HG03280 (cell line): ENCODE results near the gene TMPRSS7.
A peak's percentile ranks its signal among the peaks of the same experiment; 100 is the strongest.
"Not testable (repeated sequence)": the region's sequence is repeated elsewhere in the genome, so short reads cannot be mapped to it uniquely, and the experiment has no call there.

Source experiments
- ATAC-seq: cut with Tn5 transposase; IDR thresholded peaks from one replicate; pipeline ENCODE4 v1.9.1; 2021; ENCODE audit warnings: mild to moderate bottlenecking, moderate library complexity; ENCODE audit not compliant: unreplicated experiment

TMPRSS7 gene

DNA sequence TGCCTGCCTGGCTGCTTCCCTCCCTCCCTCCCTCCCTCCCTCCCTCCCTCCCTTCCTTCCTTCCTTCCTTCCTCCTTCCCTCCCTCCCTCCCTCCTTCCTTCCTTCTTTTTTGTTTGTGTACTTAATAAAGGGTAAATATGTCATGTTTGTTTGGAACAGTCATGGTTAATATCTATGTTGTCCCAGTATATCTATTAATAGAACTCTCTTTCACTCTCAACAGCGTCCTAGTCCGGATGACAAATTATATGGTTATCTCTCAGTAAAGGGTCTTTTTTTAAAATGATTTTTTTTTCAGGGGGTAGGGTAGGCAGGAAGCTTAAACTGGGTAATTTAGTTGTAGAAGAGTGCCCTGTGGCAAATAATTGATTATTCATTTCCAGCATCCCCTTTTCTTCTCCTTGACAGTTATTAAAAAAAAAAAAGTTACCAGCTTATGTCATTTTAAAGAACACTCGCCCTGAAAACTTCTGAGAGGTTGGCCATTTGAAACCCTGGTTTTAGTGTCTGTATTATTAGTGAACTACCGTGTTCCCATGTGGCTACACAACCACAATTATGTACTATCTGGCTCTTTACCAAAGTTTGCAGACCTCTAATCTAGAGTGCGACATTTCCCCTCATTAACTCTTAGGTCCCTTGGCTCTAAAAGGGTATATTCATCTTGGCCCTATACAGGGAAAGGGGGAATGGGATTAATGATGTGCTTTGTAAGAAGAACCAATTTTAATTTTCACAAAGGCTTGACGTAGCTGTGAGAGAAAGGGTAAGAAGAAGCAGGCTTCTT lies 22.1 kb upstream of the TMPRSS7 start:
- ATAC-seq: no peak

DNA sequence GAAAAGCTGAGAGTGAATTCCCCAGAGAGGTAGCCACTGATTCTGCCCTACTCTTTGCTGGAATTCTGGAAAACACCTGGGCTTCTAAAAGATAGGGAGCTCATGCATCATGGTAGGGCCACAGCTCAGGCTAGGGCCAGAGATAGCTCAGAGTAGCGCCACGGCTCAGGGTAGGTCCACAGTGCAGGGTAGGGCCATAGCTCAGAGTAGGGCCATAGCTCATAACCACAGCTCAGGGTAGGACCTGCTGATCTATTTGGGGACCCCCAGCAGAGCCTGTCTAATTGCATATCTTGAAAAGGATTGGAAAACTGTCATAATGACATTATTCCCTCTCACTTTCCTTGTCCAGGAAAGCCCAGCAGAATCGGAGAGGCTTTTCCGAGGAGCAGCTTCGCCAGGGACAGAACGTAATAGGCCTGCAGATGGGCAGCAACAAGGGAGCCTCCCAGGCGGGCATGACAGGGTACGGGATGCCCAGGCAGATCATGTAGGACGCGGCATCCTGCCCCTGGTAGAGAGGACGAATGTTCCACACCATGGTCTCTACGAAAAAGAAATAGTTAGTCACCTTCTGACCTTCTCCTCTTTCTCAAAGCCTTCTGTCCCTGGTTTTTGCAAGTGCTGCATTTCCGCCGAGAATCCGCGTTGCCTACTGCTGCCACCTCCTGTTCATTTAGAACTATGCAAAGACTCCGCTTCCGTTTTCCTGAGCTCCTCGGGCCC lies 21.3 kb upstream of the TMPRSS7 start:
- ATAC-seq: peak; percentile 90

DNA sequence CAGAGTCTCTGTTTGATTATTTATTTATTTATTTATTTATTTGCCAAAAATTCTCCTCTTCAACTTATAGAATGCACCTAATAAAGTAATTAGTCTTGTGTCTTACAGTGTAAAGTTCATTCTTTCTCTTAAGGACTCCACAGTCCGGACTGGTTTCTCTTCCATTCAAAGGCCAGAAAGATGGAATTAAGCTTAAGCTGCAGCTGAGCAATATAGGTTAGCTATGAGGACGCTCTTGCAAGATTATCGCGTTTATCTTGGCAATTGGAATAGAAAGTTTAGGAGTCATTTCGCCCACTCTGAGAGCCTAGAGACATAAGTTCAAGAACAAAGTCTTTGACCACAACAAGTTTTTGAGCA lies 20.8 kb upstream of the TMPRSS7 start:
- no peak for ATAC-seq

DNA sequence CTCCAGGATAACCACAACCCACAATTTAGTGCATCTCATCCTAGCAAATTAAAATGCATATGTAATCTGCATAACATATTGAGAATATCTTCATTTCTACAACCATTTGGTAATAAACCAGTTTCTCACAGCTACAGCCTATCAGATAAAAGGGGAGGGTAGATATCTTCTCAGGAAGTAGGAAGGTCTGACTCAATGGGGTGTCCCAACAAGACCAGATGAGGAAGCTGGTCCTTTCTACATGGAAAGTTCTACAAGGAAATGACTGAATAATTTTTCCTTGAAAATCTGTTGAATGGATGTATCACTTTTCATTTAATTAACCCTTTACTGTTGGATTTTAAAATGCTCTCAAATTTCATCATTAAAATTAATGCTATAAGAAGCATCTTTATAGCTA lies 17.4 kb upstream of the TMPRSS7 start:
- ATAC-seq: no peak

DNA sequence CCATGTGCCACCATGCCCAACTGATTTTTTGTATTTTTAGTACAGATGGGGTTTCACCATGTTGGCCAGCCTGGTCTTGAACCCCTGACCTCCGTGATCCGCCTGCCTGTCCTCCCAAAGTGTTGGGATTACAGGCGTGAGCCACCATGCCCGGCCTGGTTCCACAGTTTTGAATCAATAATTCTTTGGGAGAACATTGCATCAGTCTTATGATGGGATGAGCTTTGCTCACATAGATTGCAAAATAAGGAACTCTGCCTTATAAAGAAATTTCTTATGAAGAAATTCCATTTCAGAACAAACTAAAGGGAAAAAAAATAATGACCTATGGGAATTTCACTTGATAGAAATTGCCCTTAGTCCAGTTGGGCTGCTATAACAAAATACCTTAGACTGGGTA lies 15.8 kb upstream of the TMPRSS7 start:
- ATAC-seq: no peak

DNA sequence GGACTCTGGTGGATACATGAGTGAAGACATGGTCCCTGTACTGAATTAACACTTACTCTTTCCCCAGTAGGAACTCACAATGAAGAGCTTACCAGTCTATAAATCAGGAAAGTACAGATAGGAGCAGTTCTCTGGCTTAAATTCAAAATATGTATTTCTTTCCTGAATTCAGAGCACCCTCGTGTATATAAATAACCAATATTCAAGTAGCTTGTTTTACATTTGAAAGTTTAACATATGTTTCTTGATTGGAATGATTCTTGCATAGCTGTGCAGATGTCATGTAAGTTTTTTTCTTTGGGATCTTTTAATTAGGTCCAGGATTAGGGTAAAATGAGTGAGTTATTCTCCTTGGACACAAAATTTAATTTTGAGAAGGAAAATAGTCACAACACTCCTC lies 14.8 kb upstream of the TMPRSS7 start:
- no peak for ATAC-seq

DNA sequence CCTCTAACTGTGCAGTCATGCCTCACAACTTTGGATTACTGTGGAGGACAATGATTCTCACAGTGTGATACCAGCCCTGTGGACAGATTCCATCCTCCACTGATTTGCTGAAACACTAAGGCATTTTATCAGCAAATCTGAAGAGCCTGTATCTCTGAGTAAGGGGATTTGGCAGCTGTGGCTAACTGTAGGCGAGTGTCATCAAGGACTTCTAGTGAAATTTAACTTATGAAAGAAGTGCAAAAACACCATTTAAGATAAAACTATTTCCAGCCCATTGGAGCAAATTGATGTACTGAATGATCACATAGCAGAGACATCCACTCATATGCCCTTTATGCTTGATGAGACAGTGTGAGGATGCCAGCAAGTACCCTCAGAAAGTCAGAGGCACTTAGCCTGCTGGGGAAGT lies 13.9 kb upstream of the TMPRSS7 start:
- ATAC-seq: no peak

DNA sequence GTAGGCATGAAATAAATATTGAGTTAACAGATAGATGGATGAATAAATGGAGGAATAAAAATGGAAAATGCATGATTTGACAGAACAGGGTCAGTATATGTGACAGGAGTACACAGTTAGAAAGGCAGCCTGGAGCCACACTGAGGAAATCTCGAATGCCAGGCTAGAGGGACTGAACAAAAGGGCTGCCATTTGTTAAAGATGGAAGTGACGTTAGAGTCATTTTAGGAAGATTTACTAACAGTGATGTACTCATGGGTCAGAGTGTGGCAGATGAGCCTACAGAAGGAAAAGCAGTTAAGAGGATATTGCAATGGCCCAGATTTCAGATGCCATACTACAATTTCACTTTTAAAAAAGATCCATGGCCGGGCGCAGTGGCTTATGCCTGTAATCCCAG lies 7.4 kb upstream of the TMPRSS7 start:
- no peak for ATAC-seq

DNA sequence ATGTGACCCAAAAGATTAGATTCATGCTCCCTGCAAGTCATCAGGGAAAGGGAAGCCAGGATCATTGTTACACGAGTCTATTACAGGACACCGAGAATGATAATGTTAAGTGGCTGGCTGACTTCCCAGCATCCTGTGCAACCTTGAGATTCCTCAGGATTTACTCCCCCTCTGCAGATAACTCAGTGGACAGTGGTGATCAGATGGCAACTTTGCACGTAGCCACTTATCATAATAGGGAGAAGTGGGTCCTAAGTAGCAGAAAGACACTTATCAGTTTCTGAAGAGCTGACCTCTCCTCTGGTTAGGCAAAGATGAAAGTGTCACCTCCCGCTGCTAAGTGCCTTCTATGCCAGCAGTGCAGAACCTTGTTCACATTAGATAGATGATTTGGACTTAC lies 6.7 kb upstream of the TMPRSS7 start:
- ATAC-seq: no peak

DNA sequence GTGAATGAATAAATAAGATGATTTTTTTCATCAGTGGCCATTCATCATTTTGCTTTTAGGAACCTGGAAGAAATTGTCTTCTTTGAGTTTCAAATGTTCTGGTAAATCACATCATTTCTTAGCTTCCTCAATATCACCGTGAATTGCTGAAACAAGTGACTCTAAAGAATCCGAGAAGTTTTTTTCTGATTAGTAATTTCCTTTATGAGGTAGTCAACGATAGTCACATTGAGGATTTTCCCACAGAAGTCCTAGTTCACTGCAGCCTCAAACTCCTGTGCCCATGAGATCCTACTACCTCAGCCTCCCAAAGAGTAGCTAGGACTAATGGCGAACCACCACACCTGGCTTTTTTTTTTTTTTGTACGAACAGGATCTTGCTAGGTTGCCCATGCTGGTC lies 3.6 kb upstream of the TMPRSS7 start:
- ATAC-seq: no peak

DNA sequence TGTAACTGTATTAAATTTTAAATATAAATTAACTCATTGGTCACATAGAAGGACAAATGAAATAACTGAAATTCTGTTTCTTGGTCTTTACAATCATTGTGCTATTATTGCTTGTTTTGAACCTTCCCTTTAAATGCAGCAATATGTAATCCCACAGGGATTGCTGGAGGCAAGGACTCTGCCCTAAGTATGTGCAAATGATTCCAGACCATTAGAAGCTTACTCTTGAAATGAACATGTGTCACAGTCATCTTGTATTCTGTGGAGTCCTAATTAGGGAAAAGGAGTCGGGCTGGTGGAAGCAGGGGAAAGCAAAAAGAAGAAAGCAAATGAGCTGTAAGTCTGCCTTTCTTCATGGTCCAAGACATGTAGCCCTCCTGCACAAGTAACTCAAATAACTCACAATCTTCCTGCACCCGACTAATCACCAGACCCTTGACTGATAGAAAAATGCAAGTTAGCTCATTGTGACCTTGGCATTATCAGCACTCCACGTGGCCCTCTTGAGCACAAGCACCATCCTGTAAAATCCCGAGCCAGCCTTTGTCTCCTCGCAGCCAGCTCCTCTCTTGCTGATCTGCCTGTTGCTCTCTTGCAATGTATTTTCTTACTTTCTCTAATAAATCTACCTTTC lies 2.3 kb upstream of the TMPRSS7 start:
- no peak for ATAC-seq

DNA sequence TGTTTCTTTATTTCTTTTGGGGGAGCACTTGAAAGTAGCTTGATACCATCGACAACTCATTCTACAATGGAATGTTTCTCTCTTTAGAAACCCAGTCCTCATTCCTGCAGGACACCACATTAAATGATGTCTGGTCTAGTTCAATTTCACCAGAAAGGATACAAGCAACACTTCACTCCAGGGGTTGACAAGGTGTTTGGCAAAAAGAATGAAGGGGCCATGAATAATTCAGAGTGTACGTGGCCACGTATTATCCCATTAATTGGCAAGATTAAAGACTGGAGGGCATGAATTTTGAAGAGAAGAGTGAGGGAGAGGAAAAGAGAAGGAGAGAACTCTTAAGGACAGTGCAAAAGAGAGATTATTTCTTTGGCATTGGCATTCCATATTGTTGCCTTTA lies 705 bp downstream of the TMPRSS7 start:
- no peak for ATAC-seq

DNA sequence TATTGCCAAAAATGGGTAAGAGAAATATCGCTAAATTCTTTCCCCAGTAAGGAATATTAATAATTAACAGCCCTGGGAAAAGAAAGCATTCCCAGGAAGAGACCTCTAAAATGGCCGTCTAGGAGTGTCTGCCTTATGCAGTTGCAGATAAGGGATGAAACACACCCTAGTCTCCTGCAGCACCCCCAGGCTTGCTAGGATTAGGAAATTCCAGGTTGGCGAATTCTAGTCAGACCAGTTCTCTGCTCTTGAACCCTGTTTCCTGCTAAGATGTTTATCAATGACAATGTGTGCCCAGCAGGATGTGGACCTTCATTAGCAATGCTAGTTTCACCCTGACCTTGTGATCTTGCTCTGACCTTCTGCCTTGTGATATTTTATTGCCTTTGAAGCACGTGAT lies 2.7 kb downstream of the TMPRSS7 start:
- ATAC-seq: not testable (repeated sequence)

DNA sequence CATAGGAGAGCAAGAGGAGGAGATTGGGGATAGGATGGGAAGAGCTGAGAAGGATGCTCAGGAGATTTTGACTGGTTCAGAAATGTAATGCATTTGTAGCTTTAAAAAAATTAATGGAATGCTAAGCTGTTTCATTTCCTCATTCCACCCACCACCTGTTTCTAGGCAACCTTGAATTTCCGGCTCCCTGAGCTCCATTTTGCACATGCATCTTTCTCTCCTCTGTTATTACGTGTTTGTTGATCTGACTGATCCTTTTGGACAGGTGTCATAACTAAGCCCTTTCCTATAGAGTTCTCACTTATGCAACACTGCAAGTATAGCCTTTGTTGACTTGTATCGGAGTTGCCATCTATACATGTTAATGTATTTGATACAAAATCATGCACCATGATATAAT lies 4.3 kb downstream of the TMPRSS7 start:
- ATAC-seq: no peak

DNA sequence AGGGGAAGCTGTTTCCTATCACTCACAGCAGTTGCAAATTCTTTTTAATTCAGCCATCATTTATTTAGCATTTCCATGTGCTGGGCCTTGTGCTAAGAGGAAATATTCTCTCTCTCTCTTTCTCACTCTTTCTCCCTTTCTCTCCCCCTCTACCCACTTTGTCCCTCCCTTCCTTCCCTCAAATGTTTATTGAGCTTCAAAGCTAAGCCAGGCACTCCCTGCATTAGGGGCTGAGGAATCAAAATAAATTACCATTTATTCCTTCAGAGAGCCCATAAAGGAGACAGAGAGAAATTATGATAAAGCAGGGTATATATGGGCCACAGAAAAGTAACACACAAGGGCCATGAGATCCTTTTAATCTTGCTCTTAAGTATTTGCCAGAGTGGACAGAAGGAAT lies 6.8 kb downstream of the TMPRSS7 start:
- no peak for ATAC-seq

DNA sequence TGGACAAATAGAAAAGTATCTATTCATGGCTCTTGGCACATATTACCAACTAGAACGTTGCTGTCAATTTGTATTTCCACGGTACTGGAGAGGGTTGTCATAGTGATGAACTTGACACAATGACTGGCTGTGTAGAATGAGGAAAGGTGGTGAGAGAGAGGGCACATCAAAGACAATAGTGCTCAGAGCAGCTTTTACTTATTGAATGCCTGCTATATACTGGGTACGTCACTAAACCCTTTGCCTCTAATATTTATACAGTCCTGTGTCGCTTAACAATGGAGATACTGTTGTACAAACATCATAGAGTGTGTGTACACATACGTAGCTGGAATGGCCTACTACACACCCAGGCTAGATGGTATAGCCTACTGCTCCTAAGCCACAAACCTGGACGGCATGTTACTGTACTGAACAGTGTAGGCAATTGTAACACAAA lies 8.3 kb downstream of the TMPRSS7 start:
- no peak for ATAC-seq

DNA sequence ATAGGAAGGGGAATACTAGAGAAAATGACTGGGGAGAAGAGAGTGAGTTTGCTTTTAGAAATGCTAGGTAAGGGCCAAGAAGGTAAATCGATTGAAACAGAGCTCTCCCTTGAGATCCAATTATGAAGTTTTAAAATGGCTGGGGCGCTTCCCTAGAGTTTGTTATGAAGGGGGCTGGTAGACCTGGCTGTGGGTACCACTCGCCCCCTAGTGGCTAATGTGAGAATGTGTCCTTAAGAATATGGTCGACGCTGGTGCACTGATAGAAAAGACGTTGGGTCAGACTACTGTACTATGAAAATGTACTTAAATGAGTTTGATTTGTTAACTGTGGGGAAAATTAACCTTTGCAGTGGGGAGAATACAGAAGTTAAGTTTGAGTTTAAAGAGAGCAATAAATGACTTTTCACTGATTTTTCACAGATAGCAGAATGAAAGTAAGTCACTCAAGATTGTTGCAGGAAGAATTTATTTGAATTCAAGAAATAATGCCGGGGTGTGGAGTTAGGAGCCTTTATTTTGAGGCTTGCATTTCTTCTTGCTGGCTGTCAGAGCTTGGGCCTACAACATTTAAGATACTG lies 9.2 kb downstream of the TMPRSS7 start:
- peak; percentile 93 for ATAC-seq

DNA sequence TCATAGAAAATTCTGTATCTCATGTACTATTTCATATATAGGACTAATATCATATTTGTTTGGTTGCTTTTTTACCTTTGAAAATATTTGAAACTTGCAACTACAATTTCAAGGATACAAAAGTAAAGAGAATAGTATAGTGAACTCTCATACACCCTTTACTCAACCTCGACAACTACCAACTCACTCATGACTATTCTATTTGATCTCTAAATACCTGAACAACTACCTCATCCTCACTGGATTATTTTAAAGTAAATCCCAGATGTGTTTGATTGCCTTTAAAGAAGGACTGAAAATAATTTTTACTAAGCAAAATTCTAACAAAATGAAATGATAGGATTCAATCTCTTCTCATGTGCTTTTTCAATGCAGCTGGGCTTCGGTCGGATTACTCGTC lies 12.1 kb downstream of the TMPRSS7 start:
- no peak for ATAC-seq

DNA sequence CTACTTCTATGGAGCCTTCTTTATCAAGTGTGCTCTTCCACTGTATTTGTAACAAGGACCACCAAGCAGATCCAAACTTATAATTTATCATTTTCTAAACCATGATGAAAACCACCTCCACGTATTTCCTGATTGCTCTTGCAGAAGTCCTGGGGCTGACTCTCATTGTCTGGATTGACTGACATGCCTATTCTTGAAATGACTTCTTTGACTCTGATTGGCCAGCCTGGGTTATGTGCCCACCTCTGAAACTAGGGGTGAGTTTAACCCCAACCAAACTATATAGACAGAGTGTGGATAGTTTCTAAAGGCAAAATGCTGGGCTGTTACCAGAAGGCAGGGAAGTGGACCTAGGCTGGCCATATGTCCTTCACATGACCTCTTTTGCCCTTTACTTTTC lies 12.7 kb downstream of the TMPRSS7 start:
- ATAC-seq: no peak

DNA sequence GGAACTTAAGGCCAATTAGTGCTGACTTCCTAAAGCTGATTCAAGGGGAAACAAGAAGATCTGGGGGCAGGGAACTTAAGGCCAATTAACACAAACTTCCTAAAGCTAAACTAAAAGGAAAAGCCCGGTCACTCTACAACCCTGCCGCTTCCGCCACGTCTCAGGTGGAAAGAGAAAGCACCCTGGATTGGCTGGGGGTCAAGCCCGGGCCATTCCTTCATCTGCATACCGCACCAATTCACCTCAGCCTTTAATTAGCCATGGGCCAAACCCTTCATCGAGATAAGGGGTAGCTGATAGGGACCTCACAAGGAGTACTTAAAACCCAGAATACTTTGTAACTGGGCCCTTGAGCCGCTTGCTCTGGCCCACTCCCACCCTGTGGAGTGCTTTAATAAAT lies 14.4 kb downstream of the TMPRSS7 start:
- ATAC-seq: no peak

DNA sequence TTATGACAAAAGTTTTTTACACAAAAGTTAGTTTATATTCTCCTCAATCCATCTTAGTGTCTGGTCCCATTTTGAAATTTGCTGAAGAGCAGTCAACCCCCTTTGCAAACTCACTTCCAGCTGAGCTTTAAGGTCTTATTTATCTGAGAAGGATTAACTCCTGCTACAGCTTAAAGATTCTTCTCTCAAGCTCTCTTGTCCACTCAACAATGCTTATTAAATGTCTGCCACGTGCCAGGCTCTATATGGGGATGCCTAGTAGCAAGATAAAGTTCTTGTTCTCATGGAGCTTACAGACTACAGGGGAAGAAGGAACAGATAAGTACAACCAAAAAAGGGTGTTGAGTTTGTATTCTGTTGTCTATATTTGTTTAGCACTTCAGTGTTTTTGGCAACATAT lies 18.7 kb downstream of the TMPRSS7 start:
- ATAC-seq: no peak

DNA sequence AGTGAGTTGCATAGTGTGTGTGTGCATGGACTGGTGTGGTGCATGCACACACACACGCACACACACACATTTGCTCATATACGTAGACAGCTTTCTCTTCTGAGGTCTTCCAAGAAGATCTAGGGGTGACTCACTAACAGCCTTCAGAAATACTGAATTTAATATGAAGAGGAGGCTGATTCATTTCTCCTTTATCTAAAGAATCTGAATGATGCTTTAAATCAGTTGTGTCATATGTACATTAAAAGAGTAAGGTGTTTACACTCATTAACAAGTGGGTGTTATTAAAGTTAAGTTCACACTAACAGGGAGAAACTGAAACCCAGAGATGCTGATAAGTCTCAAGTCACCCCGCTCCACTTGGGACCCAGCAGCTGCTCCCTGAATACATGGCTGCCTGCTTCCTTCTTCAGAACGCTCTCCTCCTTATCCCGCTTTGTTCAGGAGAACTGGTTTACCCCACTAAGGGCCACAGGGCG lies 22.0 kb downstream of the TMPRSS7 start:
- no peak for ATAC-seq
